Breast epithelium (tissue), 4 donors: ENCODE measurements around the gene DLX4. TPM values are rescaled to one million over a fixed set of nuclear protein-coding genes. Genes with fewer than 3 reads are reported as not detected.

Experiments used
- DNase-seq, 2 donors: peaks; one replicate each; pipeline ENCODE4 v3.0.0-alpha.2; 2019; ENCODE audit warnings: low spot score in 2 of 2
- H3K27ac ChIP-seq, 2 donors: fragments of 200-600 bp; sonication (generic) in 1 of 2; one replicate each; pipeline ENCODE4 v1.5.1; 2016 to 2019; ENCODE audit warnings: mild to moderate bottlenecking in 1 of 2
- H3K27me3 ChIP-seq, 2 donors: fragments of 200-600 bp; sonication (generic) in 1 of 2; one replicate each; pipeline versions ENCODE4 v1.5.1 to v1.6.0; 2017 to 2019; ENCODE audit warnings: control low read depth in 1 of 2, mild to moderate bottlenecking in 1 of 2
- H3K36me3 ChIP-seq: fragments of 200-600 bp; one replicate; pipeline ENCODE4 v1.5.1; 2019
- H3K4me1 ChIP-seq, 2 donors: fragments of 200-600 bp; sonication (generic); one replicate each; pipeline ENCODE4 v1.5.1; 2016 to 2019; ENCODE audit warnings: control low read depth in 1 of 2
- H3K4me3 ChIP-seq, 3 donors: fragments of 200-600 bp; sonication (generic); 1 replicate in 2 of 3; 2 replicates in 1 of 3; pipeline ENCODE4 v1.5.1; 2016 to 2019; ENCODE audit warnings: mild to moderate bottlenecking in 3 of 3, moderate library complexity in 2 of 3
- H3K9me3 ChIP-seq, 2 donors: fragments of 200-600 bp; sonication (generic) in 1 of 2; one replicate each; pipeline ENCODE4 v1.5.1; 2016 to 2019; ENCODE audit warnings: control low read depth in 1 of 2
- CTCF ChIP-seq, 3 donors: fragments of 450-650 bp; IDR thresholded peaks; one replicate each; pipeline ENCODE4 v1.5.1; 2016 to 2017; ENCODE audit warnings: antibody characterized with exemption in 3 of 3, mild to moderate bottlenecking in 3 of 3, moderate library complexity in 3 of 3
- POLR2A ChIP-seq: fragments of 450-650 bp; IDR thresholded peaks from one replicate; pipeline ENCODE4 v1.6.1; 2016; ENCODE audit warnings: antibody characterized with exemption, mild to moderate bottlenecking, moderate library complexity
- POLR2AphosphoS5 ChIP-seq, 3 donors: sonication (generic); formaldehyde crosslinking; IDR thresholded peaks; one replicate each; pipeline ENCODE4 v1.6.1; 2017; ENCODE audit warnings: antibody characterized with exemption in 3 of 3
- intact Hi-C: fragments of 100-400 bp; cut with DNase I; formaldehyde crosslinking; loops from one replicate; pipeline ENCODE4 v1.15.1; 2023; ENCODE audit warnings: low total_unique reads
- total RNA-seq, 3 donors: library from RNA; depleted of rRNA; stranded (reverse); fragments of >200 nt; gene quantifications; one replicate each; pipeline ENCODE4 v1.1.0, GENCODE V29; 2016

DLX4 gene
- total RNA-seq, 3 donors from 2014 or later, result 0.44 TPM; not detected in 2

- DNase-seq, result no peak
- H3K9me3 ChIP-seq, result no peaks in the 10 kb centered on the region
- H3K27ac ChIP-seq, result no peak overlapping the region
- intact Hi-C loops, result no loop called here
- H3K4me1 ChIP-seq, result no peaks in the 10 kb centered on the region
- no peaks in the 10 kb centered on the region for H3K36me3 ChIP-seq
- TF ChIP-seq CTCF (IDR thresholded peaks at IDR 0.05) (no peak), POLR2AphosphoS5 (IDR thresholded peaks at IDR 0.05) (no peak), POLR2A (no peak)
- peaks cover 0 to 7% of the 10 kb centered on the region in 2 donors for H3K27me3 ChIP-seq
- H3K4me3 ChIP-seq, result no peak overlapping the region
These were observed 37.4 kb upstream of the DLX4 start for GRCh38 chr17:49931416-49932137.

- H3K36me3 ChIP-seq, result no peaks in the 10 kb centered on the region
- H3K9me3 ChIP-seq, result no peaks in the 10 kb centered on the region
- TF ChIP-seq POLR2AphosphoS5 (IDR thresholded peaks at IDR 0.05), result no peak
- no peak for TF ChIP-seq CTCF (IDR thresholded peaks at IDR 0.05)
- no peak for TF ChIP-seq POLR2A
- intact Hi-C loops, result no loop called here
- no peaks in the 10 kb centered on the region for H3K4me1 ChIP-seq
- peaks cover 0 to 7% of the 10 kb centered on the region in 2 donors for H3K27me3 ChIP-seq
- H3K4me3 ChIP-seq, result no peak overlapping the region
- H3K27ac ChIP-seq, result no peak overlapping the region
- DNase-seq, result no peak
These were observed 36.8 kb upstream of the DLX4 start for GRCh38 chr17:49932138-49932723.

- intact Hi-C loops, result no loop called here
- TF ChIP-seq POLR2A, result no peak
- TF ChIP-seq CTCF (IDR thresholded peaks at IDR 0.05), result no peak
- TF ChIP-seq POLR2AphosphoS5 (IDR thresholded peaks at IDR 0.05), result no peak
- DNase-seq, result no peak
- H3K4me3 ChIP-seq, result no peak overlapping the region
- no peaks in the 10 kb centered on the region for H3K9me3 ChIP-seq
- no peak overlapping the region for H3K27ac ChIP-seq
- no peaks in the 10 kb centered on the region for H3K36me3 ChIP-seq
- H3K4me1 ChIP-seq, result no peaks in the 10 kb centered on the region
- peaks cover 0 to 7% of the 10 kb centered on the region in 2 donors for H3K27me3 ChIP-seq
These were observed 36.1 kb upstream of the DLX4 start for GRCh38 chr17:49932901-49933300.

GRCh38 chr17:49935526-49936210, 33.3 kb upstream of the DLX4 start:
- Histone ChIP-seq H3K27me3 (peaks cover 0 to 7% of the 10 kb centered on the region in 2 donors), H3K27ac (no peak overlapping the region), H3K9me3 (no peaks in the 10 kb centered on the region), H3K36me3 (no peaks in the 10 kb centered on the region), H3K4me1 (no peaks in the 10 kb centered on the region), H3K4me3 (no peak overlapping the region)
- no peak for DNase-seq
- no peak for TF ChIP-seq POLR2A
- no peak for TF ChIP-seq POLR2AphosphoS5 (IDR thresholded peaks at IDR 0.05)
- no peak for TF ChIP-seq CTCF (IDR thresholded peaks at IDR 0.05)
- intact Hi-C loops, result no loop called here

- intact Hi-C loops, result no loop called here
- DNase-seq, result no peak
- H3K27me3 ChIP-seq, result peaks cover 0 to 7% of the 10 kb centered on the region in 2 donors
- H3K9me3 ChIP-seq, result no peaks in the 10 kb centered on the region
- H3K36me3 ChIP-seq, result no peaks in the 10 kb centered on the region
- no peak overlapping the region for H3K4me3 ChIP-seq
- no peaks in the 10 kb centered on the region for H3K4me1 ChIP-seq
- TF ChIP-seq POLR2AphosphoS5 (IDR thresholded peaks at IDR 0.05) (no peak), POLR2A (no peak), CTCF (IDR thresholded peaks at IDR 0.05) (no peak)
- no peak overlapping the region for H3K27ac ChIP-seq
These were observed 32.6 kb upstream of the DLX4 start for GRCh38 chr17:49936386-49936785.
